Vagina (tissue), 2 donors: ENCODE data around the gene AGAP5.

ENCODE experiments used
- POLR2AphosphoS5 ChIP-seq, 2 donors: sonication (generic); formaldehyde crosslinking; IDR thresholded peaks; one replicate each; pipeline ENCODE4 v1.9.0; 2017; ENCODE audit warnings: antibody characterized with exemption in 2 of 2, mild to moderate bottlenecking in 2 of 2, low read depth in 1 of 2; ENCODE audit not compliant: insufficient read depth in 1 of 2
- TF ChIP-seq, protein P1 (sequence below), 3 experiments: fragments of 450-650 bp in 2 of 3; fragments of 200-600 bp in 1 of 3; sonication (generic) in 1 of 3; IDR thresholded peaks; one replicate each; pipeline ENCODE4 v1.5.1; 2017 to 2019; ENCODE audit warnings: antibody characterized with exemption in 3 of 3, mild to moderate bottlenecking in 2 of 3, moderate library complexity in 2 of 3

DNA sequence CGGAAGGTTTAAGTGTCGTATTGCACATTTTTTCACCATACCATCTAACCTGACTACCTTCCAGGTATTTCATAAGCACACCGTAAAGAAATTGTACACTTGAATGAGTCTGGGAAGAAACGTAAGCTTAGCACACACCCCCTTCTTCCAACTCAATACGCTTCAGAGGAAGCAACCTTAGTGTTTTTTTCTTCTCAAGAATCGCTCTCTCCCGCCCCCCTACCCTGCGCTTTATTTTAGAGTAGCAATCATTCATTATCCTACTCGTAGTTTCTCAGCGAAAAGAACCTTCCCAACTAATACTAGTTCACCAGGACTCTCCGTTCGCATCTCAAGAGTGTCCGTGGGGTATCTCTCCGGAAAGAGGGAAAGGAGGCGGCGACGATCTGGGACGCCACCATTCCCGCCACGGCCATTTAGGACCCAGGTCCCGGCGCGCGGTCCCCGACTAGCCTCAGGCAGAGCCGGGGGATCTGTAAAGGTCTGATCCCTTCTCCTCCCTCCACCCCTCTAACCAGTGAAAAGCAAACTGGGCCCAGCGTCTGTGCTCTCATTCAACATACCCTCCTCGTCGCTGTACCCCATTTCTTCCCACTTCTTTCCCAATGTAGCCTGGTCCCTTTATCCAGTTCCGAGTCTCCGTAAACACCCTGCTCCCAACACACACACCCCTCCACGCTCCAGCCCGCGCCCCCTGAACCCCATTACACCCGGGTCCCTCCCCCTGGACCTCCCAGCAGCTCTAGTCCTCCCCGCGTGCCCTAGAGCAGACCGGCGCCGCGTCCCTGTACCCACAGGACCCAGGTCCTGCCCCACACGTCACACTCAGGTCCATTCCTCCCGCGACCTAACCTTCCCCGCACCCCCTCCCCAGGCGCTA is 72.7 kb downstream of the AGAP5 start:
- TF ChIP-seq, protein P1, sequence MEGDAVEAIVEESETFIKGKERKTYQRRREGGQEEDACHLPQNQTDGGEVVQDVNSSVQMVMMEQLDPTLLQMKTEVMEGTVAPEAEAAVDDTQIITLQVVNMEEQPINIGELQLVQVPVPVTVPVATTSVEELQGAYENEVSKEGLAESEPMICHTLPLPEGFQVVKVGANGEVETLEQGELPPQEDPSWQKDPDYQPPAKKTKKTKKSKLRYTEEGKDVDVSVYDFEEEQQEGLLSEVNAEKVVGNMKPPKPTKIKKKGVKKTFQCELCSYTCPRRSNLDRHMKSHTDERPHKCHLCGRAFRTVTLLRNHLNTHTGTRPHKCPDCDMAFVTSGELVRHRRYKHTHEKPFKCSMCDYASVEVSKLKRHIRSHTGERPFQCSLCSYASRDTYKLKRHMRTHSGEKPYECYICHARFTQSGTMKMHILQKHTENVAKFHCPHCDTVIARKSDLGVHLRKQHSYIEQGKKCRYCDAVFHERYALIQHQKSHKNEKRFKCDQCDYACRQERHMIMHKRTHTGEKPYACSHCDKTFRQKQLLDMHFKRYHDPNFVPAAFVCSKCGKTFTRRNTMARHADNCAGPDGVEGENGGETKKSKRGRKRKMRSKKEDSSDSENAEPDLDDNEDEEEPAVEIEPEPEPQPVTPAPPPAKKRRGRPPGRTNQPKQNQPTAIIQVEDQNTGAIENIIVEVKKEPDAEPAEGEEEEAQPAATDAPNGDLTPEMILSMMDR (IDR thresholded peaks at IDR 0.05), result no peak
- TF ChIP-seq POLR2AphosphoS5 (IDR thresholded peaks at IDR 0.05; ENCODE audit: insufficient read depth in 1 of 2, low read depth in 1 of 2), result no peak
